ACC112 (cell line): ENCODE results near the gene INSC.

Experiments
- H2AFZ ChIP-seq: fragments of 200-600 bp; sonication (generic); one replicate; pipeline ENCODE4 v1.6.0; 2017; ENCODE audit warnings: antibody characterized with exemption, low read length; ENCODE audit not compliant: unreplicated experiment
- H3K27ac ChIP-seq: fragments of 200-600 bp; sonication (generic); 2 replicates; pipeline ENCODE4 v1.5.1; 2014; ENCODE audit warnings: low read depth, mild to moderate bottlenecking, antibody characterized with exemption, low read length, moderate library complexity
- H3K27me3 ChIP-seq: fragments of 200-600 bp; sonication (generic); 2 replicates; pipeline ENCODE4 v1.6.1; 2014; ENCODE audit warnings: mild to moderate bottlenecking, antibody characterized with exemption, low read length, moderate library complexity, mixed read lengths; ENCODE audit not compliant: insufficient read depth
- H3K36me3 ChIP-seq: fragments of 200-600 bp; sonication (generic); 2 replicates; pipeline ENCODE4 v1.6.1; 2016; ENCODE audit warnings: mild to moderate bottlenecking, antibody characterized with exemption, low read length, moderate library complexity, mixed read lengths; ENCODE audit not compliant: insufficient read depth
- H3K4me1 ChIP-seq: fragments of 200-600 bp; sonication (generic); one replicate; pipeline ENCODE4 v1.6.1; 2016; ENCODE audit warnings: low read length, mixed read lengths; ENCODE audit not compliant: insufficient read depth, unreplicated experiment, control insufficient read depth
- H3K4me3 ChIP-seq: fragments of 200-600 bp; sonication (generic); 2 replicates; pipeline ENCODE4 v1.5.1; 2014; ENCODE audit warnings: mild to moderate bottlenecking, low read depth, low read length
- H3K79me2 ChIP-seq: fragments of 200-600 bp; sonication (generic); one replicate; pipeline ENCODE4 v1.6.0; 2016; ENCODE audit warnings: low read length; ENCODE audit not compliant: control insufficient read depth, unreplicated experiment, insufficient read depth

Gene INSC

GRCh38 chr11:15286465-15286864 lies 171.7 kb downstream of the INSC start:
- H3K4me1 ChIP-seq = no peaks in the 10 kb centered on the region
- H3K27ac ChIP-seq = no peak overlapping the region
- no peak overlapping the region for H2AFZ ChIP-seq
- H3K27me3 ChIP-seq = peaks cover 78% of the 10 kb centered on the region
- H3K36me3 ChIP-seq = no peaks in the 10 kb centered on the region
- no peaks in the 10 kb centered on the region for H3K79me2 ChIP-seq
- H3K4me3 ChIP-seq = no peak overlapping the region

GRCh38 chr11:15288863-15289262 lies 174.1 kb downstream of the INSC start:
- Histone ChIP-seq H3K4me3 (no peak overlapping the region), H3K79me2 (no peaks in the 10 kb centered on the region), H3K27ac (no peak overlapping the region)

GRCh38 chr11:15289723-15290122 lies 175.0 kb downstream of the INSC start:
- Histone ChIP-seq H3K36me3 (no peaks in the 10 kb centered on the region), H3K27me3 (peaks cover 87% of the 10 kb centered on the region), H3K4me1 (no peaks in the 10 kb centered on the region), H3K79me2 (no peaks in the 10 kb centered on the region), H3K4me3 (no peak overlapping the region), H2AFZ (no peak overlapping the region), H3K27ac (no peak overlapping the region)

More at GRCh38 chr11:15288863-15289262, 174.1 kb downstream of the INSC start:
- Histone ChIP-seq H2AFZ (no peak overlapping the region), H3K4me1 (no peaks in the 10 kb centered on the region), H3K27me3 (peaks cover 90% of the 10 kb centered on the region), H3K36me3 (no peaks in the 10 kb centered on the region)

- Histone ChIP-seq H3K27ac (no peak overlapping the region), H3K4me1 (no peaks in the 10 kb centered on the region), H2AFZ (no peak overlapping the region), H3K27me3 (peaks cover 84% of the 10 kb centered on the region), H3K4me3 (no peak overlapping the region), H3K36me3 (no peaks in the 10 kb centered on the region), H3K79me2 (no peaks in the 10 kb centered on the region)
These were observed 177.2 kb downstream of the INSC start for GRCh38 chr11:15291885-15292284.

- no peaks in the 10 kb centered on the region for H3K79me2 ChIP-seq
- no peaks in the 10 kb centered on the region for H3K4me1 ChIP-seq
- no peak overlapping the region for H3K4me3 ChIP-seq
- H3K27ac ChIP-seq = no peak overlapping the region
- H3K36me3 ChIP-seq = no peaks in the 10 kb centered on the region
- peaks cover 74% of the 10 kb centered on the region for H3K27me3 ChIP-seq
- no peak overlapping the region for H2AFZ ChIP-seq
These were observed 179.4 kb downstream of the INSC start for GRCh38 chr11:15293975-15294620.

GRCh38 chr11:15295695-15296094 lies 181.0 kb downstream of the INSC start:
- Histone ChIP-seq H3K4me1 (no peaks in the 10 kb centered on the region), H2AFZ (no peak overlapping the region), H3K79me2 (no peaks in the 10 kb centered on the region), H3K27ac (no peak overlapping the region), H3K36me3 (no peaks in the 10 kb centered on the region), H3K4me3 (no peak overlapping the region), H3K27me3 (peaks cover 72% of the 10 kb centered on the region)
